SH-SY5Y (cell line): ENCODE data around the gene ARSB.

Source experiments
- GATA2 ChIP-seq: IDR thresholded peaks from 2 replicates; pipeline ENCODE4 v1.6.1; 2011; ENCODE audit warnings: mild to moderate bottlenecking, low read depth, low read length
- GATA3 ChIP-seq: IDR thresholded peaks from 2 replicates; pipeline ENCODE4 v1.6.1; 2011; ENCODE audit warnings: low read depth, mild to moderate bottlenecking, low read length, moderate library complexity

The ARSB gene

DNA sequence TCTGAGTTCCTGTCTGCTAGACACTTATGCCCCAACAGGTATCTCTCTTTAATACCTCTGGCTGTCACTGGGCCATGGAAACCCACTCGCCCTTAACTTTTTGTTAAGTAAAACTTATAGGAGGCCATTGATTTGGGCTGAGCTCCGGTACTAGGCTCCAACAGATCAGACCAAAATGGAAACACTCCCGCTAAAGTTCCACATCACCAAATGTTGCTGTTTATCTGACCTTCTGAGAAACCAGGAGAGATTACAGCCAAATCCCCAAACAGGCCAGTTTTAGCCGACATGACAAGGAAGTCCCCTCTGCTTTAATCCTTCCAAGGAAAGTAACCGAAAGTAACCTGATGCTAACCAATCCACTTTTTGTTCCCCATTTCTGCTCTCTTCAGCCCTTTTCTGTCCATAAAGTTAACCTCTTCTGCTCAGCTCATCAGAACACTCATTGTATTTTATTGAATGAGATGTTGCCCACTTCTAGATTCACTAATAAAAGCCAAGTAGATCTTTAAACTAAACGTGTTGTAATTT lies 221.4 kb downstream of the ARSB start:
- TF ChIP-seq GATA3 (no peak), GATA2 (no peak)

DNA sequence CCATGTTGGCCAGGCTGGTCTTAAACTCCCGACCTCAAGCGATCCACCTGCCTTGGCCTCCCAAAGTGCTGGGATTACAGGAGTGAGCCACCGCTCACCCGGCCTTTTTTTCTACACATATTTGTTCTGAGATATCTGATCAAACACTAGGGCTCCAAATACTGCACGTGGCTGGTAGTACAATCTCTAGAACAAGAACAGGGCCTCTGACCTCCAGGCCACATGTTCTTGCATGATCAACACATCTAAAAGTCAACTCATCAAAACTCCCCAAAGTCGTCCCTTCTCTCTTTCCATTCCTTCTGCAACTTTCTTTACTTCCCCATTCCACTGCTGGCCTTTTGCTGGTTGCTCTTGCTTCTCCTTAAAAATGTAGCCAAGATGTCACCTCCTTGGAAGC lies 223.3 kb downstream of the ARSB start:
- TF ChIP-seq GATA3 = no peak
- TF ChIP-seq GATA2 = no peak

DNA sequence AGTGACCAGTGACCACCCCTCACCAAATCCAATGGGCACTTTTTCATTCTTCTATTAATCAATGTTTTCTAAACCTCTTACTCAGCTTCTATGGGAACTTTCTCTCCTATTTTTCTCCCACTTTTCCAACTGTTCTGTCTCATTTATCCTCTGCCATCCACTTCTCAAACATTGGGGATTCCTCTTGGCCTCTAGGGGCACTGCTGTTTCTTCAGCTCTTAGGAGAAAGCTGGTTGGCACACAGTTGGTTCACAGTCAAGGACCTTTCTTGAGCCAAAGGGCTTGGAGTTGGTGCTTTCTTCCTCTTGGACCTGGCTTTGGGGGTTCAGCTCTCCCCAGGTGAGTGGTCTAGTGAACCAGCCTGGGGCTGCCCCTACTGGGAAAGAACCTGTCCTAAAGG lies 224.3 kb downstream of the ARSB start:
- TF ChIP-seq GATA2 (no peak), GATA3 (no peak)

DNA sequence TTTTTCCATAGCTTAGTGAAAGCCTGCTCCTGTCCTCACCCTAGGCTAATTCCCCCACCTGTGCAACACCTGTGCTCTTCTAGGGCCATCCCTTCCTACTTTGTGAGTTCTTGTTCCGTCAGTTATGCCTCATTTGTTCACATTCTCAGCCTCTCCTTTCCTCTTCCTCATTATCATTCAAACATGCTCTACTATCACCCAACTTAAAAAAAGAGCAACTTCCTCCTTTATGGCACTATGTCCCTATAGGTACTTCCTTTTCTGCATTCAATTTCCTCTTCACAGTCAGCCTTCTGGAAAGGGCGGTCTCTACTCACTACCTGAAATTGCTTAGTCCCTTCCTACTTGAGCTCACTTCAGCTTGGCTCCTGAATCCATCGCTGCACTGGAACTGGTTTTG lies 224.7 kb downstream of the ARSB start:
- no peak for TF ChIP-seq GATA3
- no peak for TF ChIP-seq GATA2

- no peak for TF ChIP-seq GATA2
- no peak for TF ChIP-seq GATA3
These were observed 226.8 kb downstream of the ARSB start for GRCh38 chr5:78758169-78758839.

DNA sequence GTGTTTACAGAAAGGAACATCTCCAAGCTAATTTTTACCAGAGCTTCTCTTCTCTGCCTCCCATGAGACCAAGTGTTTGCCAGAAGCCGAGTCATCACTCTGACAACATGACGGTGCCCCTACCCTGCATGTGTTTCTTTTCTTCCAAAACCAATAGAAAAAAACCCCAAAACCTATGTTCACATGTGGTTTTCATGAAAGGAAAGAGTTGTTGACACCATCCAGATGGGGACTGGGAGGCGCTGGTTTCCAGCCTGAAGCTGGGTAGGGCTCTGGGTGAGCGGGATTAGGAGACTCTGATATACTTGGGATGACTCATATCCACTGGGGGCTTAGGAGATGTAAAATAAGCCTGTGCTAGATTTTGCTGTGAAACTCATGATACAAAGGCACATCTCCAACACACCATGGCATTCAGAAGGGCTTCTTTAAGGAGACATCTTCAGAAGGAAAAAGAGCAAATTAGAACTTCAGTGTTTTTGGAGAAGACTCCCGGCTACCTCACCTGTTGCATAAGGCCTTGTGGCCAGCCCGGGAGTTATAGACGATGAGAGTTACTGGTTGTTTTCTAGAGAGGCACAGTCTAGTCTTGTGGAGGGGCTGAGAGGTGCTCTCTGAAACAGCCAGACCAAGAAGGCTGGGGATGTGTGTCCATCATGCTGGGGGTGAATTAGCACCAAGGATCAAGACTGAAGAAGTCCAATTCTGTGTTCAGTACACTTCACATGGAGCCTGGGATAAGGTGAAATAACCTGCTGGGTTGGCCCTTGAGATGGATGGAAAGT lies 227.6 kb downstream of the ARSB start:
- TF ChIP-seq GATA3 (no peak), GATA2 (no peak)

DNA sequence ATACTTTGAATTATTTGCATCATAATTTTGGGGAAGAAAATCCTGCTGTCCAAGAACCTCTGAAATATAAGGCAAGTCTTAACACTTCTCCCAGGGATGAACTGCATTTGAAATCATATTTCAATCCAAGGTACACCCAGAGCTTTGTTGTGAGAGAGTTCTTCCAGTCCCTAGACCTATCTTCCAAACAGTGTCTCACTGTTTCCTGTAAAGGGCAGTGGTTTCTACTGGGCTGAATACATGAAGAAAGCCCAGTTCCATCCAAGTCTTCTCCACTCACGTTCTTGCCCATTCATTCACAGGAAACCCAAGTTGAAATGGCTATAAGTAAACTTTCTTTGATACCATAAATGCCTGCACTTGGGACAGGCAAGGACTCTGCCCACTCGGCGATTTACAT lies 228.3 kb downstream of the ARSB start:
- no peak for TF ChIP-seq GATA2
- no peak for TF ChIP-seq GATA3

- TF ChIP-seq GATA2 = no peak
- no peak for TF ChIP-seq GATA3
These were observed 229.2 kb downstream of the ARSB start for GRCh38 chr5:78755822-78756429.

DNA sequence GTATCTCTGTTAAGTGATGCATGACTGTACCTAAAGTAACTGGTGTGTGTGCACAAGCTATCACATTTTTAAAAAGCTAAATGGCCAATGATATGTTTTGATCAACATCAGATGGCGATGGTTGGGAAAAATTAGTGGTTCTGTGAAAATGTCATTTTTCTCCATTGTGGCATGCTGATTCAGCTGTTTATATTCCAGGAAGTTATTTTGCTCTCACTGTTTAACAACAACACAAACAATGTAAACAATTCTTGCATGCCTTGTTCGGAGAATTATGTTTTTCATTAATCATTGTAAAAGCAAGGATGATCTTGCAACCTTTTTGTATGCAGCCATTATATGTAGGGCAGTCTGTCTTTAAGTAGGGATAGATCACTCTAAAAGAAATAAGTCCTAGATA lies 230.5 kb downstream of the ARSB start:
- no peak for TF ChIP-seq GATA3
- no peak for TF ChIP-seq GATA2

DNA sequence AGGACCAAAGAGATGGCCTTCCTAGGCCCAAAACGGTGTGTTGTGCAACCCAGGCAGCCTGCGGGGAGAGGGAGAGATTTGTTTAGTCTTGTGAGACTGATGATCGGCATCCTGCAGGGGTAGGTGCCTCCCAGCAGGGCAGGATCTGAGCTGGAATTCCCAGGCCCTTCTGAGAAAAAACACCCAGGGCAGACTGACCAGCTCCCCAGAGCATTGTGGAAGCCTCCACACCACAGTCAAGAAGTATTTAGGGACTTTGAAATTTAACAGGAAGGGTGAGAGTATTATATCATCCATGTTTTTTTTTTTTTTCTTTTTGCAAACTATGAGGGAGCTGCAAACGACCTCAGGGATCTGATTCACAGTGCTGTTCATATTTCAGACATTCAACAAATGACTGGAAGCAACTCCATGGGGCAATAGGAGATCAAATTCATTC lies 232.0 kb downstream of the ARSB start:
- TF ChIP-seq GATA2 = no peak
- TF ChIP-seq GATA3 = no peak

- TF ChIP-seq GATA2 (no peak), GATA3 (no peak)
These were observed 233.2 kb downstream of the ARSB start for GRCh38 chr5:78751872-78752271.

GRCh38 chr5:78750281-78750680 lies 234.8 kb downstream of the ARSB start:
- TF ChIP-seq GATA3 = no peak
- TF ChIP-seq GATA2 = no peak

- TF ChIP-seq GATA3 = no peak
- no peak for TF ChIP-seq GATA2
These were observed 237.3 kb downstream of the ARSB start for GRCh38 chr5:78747705-78748359.

GRCh38 chr5:78747055-78747454 lies 238.1 kb downstream of the ARSB start:
- TF ChIP-seq GATA2 = no peak
- no peak for TF ChIP-seq GATA3
